SK-N-SH treated with all-trans-retinoic acid at 6 μM for 48 hours (cell line): ENCODE data around the gene CAPN13.

Source experiments
- ATAC-seq: fragments of 200-7000 bp; cut with Tn5 transposase; 3 replicates; pipeline ENCODE4 v1.9.1; 2020; ENCODE audit warnings: mild to moderate bottlenecking, moderate library complexity
- ARNTL ChIP-seq: fragments of 450-650 bp; formaldehyde crosslinking; IDR thresholded peaks from 2 replicates; pipeline ENCODE4 v1.5.0; 2020; ENCODE audit warnings: low read depth, mild to moderate bottlenecking, moderate library complexity, borderline replicate concordance
- BACH2 ChIP-seq: fragments of 250-450 bp; sonication (Bioruptor Pico); IDR thresholded peaks from 2 replicates; pipeline ENCODE4 v1.9.0; 2021; ENCODE audit warnings: mild to moderate bottlenecking, borderline replicate concordance
- CREB5 ChIP-seq: fragments of 250-450 bp; sonication (Bioruptor Pico); IDR thresholded peaks from 2 replicates; pipeline ENCODE4 v1.5.1; 2020; ENCODE audit warnings: low read depth, mild to moderate bottlenecking, moderate library complexity
- CSDC2 ChIP-seq: fragments of 250-450 bp; sonication (Bioruptor Pico); IDR thresholded peaks from 2 replicates; pipeline ENCODE4 v1.5.0; 2020; ENCODE audit warnings: mild to moderate bottlenecking, moderate library complexity
- CSRNP3 ChIP-seq: fragments of 250-450 bp; sonication (Bioruptor Pico); IDR thresholded peaks from 2 replicates; pipeline ENCODE4 v1.5.1; 2021; ENCODE audit warnings: mild to moderate bottlenecking, moderate library complexity
- ESRRG ChIP-seq: fragments of 250-450 bp; sonication (Bioruptor Pico); IDR thresholded peaks from 2 replicates; pipeline ENCODE4 v1.6.1; 2021; ENCODE audit warnings: mild to moderate bottlenecking
- GLIS3 ChIP-seq: fragments of 250-450 bp; sonication (Bioruptor Pico); IDR thresholded peaks from 2 replicates; pipeline ENCODE4 v1.5.0; 2020; ENCODE audit warnings: mild to moderate bottlenecking, moderate library complexity
- ISL1 ChIP-seq: fragments of 250-450 bp; sonication (Bioruptor Pico); IDR thresholded peaks from 2 replicates; pipeline ENCODE4 v2.1.2; 2022; ENCODE audit warnings: mild to moderate bottlenecking, moderate library complexity
- OSR1 ChIP-seq: fragments of 250-450 bp; sonication (Bioruptor Pico); IDR thresholded peaks from 2 replicates; pipeline ENCODE4 v1.8.0; 2022; ENCODE audit warnings: moderate library complexity, mild to moderate bottlenecking, inconsistent platforms
- POU6F1 ChIP-seq: fragments of 250-450 bp; sonication (Bioruptor Pico); IDR thresholded peaks from 2 replicates; pipeline ENCODE4 v1.8.0; 2021; ENCODE audit warnings: low read depth, mild to moderate bottlenecking, moderate library complexity, borderline replicate concordance
- RARB ChIP-seq: fragments of 250-450 bp; sonication (Bioruptor Pico); IDR thresholded peaks from 2 replicates; pipeline ENCODE4 v1.8.0; 2021; ENCODE audit warnings: mild to moderate bottlenecking, moderate library complexity
- SNAI2 ChIP-seq: fragments of 250-450 bp; sonication (Bioruptor Pico); IDR thresholded peaks from 2 replicates; pipeline ENCODE4 v1.5.0; 2020; ENCODE audit warnings: mild to moderate bottlenecking, moderate library complexity
- TOX ChIP-seq: fragments of 250-450 bp; sonication (Bioruptor Pico); IDR thresholded peaks from 2 replicates; pipeline ENCODE4 v1.8.0; 2021; ENCODE audit warnings: mild to moderate bottlenecking, moderate library complexity, borderline replicate concordance
- TSHZ2 ChIP-seq: fragments of 250-450 bp; sonication (Bioruptor Pico); IDR thresholded peaks from 2 replicates; pipeline ENCODE4 v1.5.0; 2020; ENCODE audit warnings: mild to moderate bottlenecking, moderate library complexity
- ZC3H10 ChIP-seq: fragments of 250-450 bp; sonication (Bioruptor Pico); IDR thresholded peaks from 2 replicates; pipeline ENCODE4 v1.5.1; 2021; ENCODE audit warnings: mild to moderate bottlenecking, moderate library complexity
- ZFP3 ChIP-seq: fragments of 250-450 bp; sonication (Bioruptor Pico); IDR thresholded peaks from 2 replicates; pipeline ENCODE4 v1.5.0; 2020; ENCODE audit warnings: mild to moderate bottlenecking, moderate library complexity
- ZFP30 ChIP-seq: fragments of 450-650 bp; formaldehyde crosslinking; IDR thresholded peaks from 2 replicates; pipeline ENCODE4 v1.5.0; 2022; ENCODE audit warnings: mild to moderate bottlenecking, moderate library complexity
- ZNF565 ChIP-seq: fragments of 450-650 bp; formaldehyde crosslinking; conservative IDR thresholded peaks from 2 replicates; pipeline ENCODE4 v1.5.0; 2020; ENCODE audit warnings: low read depth, mild to moderate bottlenecking, moderate library complexity
- ZNF70 ChIP-seq: fragments of 450-650 bp; formaldehyde crosslinking; IDR thresholded peaks from 2 replicates; pipeline ENCODE4 v1.5.0; 2020; ENCODE audit warnings: mild to moderate bottlenecking, moderate library complexity
- ZNF8 ChIP-seq: fragments of 450-650 bp; formaldehyde crosslinking; IDR thresholded peaks from 2 replicates; pipeline ENCODE4 v1.5.0; 2020; ENCODE audit warnings: mild to moderate bottlenecking, moderate library complexity
- TF ChIP-seq, protein P1 (sequence below): fragments of 250-450 bp; sonication (Bioruptor Pico); IDR thresholded peaks from 2 replicates; pipeline ENCODE4 v1.8.0; 2020; ENCODE audit warnings: mild to moderate bottlenecking, moderate library complexity, borderline replicate concordance

Gene CAPN13

DNA sequence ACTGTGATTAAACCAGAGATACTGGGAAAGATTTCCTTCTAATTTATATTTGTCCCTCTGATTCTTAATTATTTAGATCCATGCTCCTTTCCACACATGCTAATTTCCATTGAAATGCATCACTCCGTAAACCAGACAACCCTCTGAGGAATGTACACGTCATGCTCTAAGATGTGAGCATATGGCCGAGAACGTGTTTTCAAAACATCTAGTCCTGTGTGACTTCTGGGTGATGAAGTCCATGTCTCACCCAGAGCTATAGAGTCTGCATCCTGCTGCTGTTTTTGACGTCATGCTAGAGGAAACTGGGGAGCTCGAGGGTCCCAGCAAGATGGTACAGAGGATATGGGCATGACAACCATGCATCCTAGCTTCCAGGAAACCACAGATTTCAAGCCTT, 53.6 kb downstream of the CAPN13 start:
- TF ChIP-seq, protein P1, sequence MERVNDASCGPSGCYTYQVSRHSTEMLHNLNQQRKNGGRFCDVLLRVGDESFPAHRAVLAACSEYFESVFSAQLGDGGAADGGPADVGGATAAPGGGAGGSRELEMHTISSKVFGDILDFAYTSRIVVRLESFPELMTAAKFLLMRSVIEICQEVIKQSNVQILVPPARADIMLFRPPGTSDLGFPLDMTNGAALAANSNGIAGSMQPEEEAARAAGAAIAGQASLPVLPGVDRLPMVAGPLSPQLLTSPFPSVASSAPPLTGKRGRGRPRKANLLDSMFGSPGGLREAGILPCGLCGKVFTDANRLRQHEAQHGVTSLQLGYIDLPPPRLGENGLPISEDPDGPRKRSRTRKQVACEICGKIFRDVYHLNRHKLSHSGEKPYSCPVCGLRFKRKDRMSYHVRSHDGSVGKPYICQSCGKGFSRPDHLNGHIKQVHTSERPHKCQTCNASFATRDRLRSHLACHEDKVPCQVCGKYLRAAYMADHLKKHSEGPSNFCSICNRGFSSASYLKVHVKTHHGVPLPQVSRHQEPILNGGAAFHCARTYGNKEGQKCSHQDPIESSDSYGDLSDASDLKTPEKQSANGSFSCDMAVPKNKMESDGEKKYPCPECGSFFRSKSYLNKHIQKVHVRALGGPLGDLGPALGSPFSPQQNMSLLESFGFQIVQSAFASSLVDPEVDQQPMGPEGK (CRISPR knock-in tag): no peak
- TF ChIP-seq ESRRG (CRISPR knock-in tag): no peak
- TF ChIP-seq CSDC2 (CRISPR knock-in tag): no peak
- TF ChIP-seq ZNF70 (CRISPR knock-in tag): no peak
- no peak for TF ChIP-seq TSHZ2 (CRISPR knock-in tag)
- no peak for TF ChIP-seq TOX (CRISPR knock-in tag)
- TF ChIP-seq, all 23 proteins: peak for 0
- ATAC-seq: no peak

DNA sequence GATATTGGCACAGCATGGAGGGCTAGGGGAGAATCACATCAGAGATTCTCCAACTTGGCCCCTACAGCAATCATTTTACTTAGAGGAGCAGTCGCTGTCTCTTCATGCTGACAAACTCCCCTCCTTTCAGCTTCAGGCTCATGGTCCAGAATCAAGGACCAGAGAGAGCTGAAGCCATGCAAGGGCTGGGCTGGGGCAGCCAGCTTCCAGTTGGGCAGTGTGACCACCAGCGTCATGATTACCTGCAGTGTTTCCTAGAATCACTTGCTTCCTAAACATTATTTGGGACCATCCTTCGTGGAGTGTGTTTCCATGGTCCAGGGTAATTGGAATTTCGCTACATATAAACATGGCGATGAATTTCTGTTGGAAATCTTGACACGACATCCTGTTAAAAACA, 54.4 kb downstream of the CAPN13 start:
- TF ChIP-seq ZFP30 (CRISPR knock-in tag): no peak
- TF ChIP-seq ZNF565: no peak
- TF ChIP-seq POU6F1 (CRISPR knock-in tag): no peak
- TF ChIP-seq TOX (CRISPR knock-in tag): no peak
- no peak for TF ChIP-seq BACH2
- no peak for TF ChIP-seq CSDC2 (CRISPR knock-in tag)
- no peak for TF ChIP-seq SNAI2 (CRISPR knock-in tag)
- no peak for TF ChIP-seq GLIS3 (CRISPR knock-in tag)
- TF ChIP-seq, protein P1 (CRISPR knock-in tag): no peak
- no peak for TF ChIP-seq OSR1 (CRISPR knock-in tag)
- no peak for TF ChIP-seq ZFP3 (CRISPR knock-in tag)
- TF ChIP-seq ZNF8 (CRISPR knock-in tag): no peak
- no peak for TF ChIP-seq CSRNP3
- no peak for TF ChIP-seq ARNTL (CRISPR knock-in tag)
- TF ChIP-seq ISL1 (CRISPR knock-in tag): no peak
- no peak for TF ChIP-seq CREB5 (CRISPR knock-in tag)
- TF ChIP-seq RARB (CRISPR knock-in tag): no peak
- no peak for TF ChIP-seq ZNF70 (CRISPR knock-in tag)
- no peak for TF ChIP-seq ZC3H10 (CRISPR knock-in tag)
- ATAC-seq: no peak
